ENCODE data around the gene CISTR. TPM values are rescaled to one million over a fixed set of nuclear protein-coding genes. Genes with fewer than 3 reads are reported as not detected.
"Not testable (repeated sequence)": the region's sequence is repeated elsewhere in the genome, so short reads cannot be mapped to it uniquely, and the experiment has no call there.

Gene CISTR
- total RNA-seq, 6 experiments from 2014 or later, result not detected

GRCh38 chr12:53768976-53769375, 17.2 kb upstream of the CISTR start:
- Histone ChIP-seq H3K27me3 (peaks cover 0 to 6% of the 10 kb centered on the region in 2 donors), H3K36me3 (no peaks in the 10 kb centered on the region), H3K9me3 (no peaks in the 10 kb centered on the region), H3K4me3 (no peak overlapping the region), H3K27ac (no peak overlapping the region), H3K4me1 (no peaks in the 10 kb centered on the region)
- no peak for DNase-seq
- TF ChIP-seq CTCF (IDR thresholded peaks at IDR 0.05) (no peak), POLR2A (IDR thresholded peaks at IDR 0.05) (no peak)
- WGBS (ENCODE audit: insufficient coverage, low coverage, low lambda C conversion rate, missing lambda C conversion rate), result 50% methylated on average over 2 of the region's 5 CpGs
- no peak for ATAC-seq
- intact Hi-C loops (cut with DNase I), result no loop called here

- no peaks in the 10 kb centered on the region for H3K36me3 ChIP-seq
- TF ChIP-seq CTCF (IDR thresholded peaks at IDR 0.05), result no peak
- TF ChIP-seq POLR2A (IDR thresholded peaks at IDR 0.05), result no peak
- intact Hi-C loops (cut with DNase I), result no loop called here
- no peaks in the 10 kb centered on the region for H3K4me1 ChIP-seq
- H3K27ac ChIP-seq, result no peak overlapping the region
- WGBS (ENCODE audit: insufficient coverage, low coverage, low lambda C conversion rate, missing lambda C conversion rate), result 35% methylated on average over 3 of the region's 3 CpGs
- no peak for ATAC-seq
- peaks cover 0 to 6% of the 10 kb centered on the region in 2 donors for H3K27me3 ChIP-seq
- H3K9me3 ChIP-seq, result no peaks in the 10 kb centered on the region
- H3K4me3 ChIP-seq, result no peak overlapping the region
- no peak for DNase-seq
Measured at GRCh38 chr12:53766881-53767280, 15.1 kb upstream of the CISTR start.

- 54% methylated on average over 2 of the region's 2 CpGs for WGBS (ENCODE audit: insufficient coverage, low coverage, low lambda C conversion rate, missing lambda C conversion rate)
- no peaks in the 10 kb centered on the region for H3K4me1 ChIP-seq
- TF ChIP-seq POLR2A (IDR thresholded peaks at IDR 0.05) (no peak), CTCF (IDR thresholded peaks at IDR 0.05) (no peak)
- H3K36me3 ChIP-seq, result no peaks in the 10 kb centered on the region
- DNase-seq, result no peak
- H3K27me3 ChIP-seq, result peaks cover 0 to 6% of the 10 kb centered on the region in 2 donors
- H3K9me3 ChIP-seq, result no peaks in the 10 kb centered on the region
- H3K27ac ChIP-seq, result no peak overlapping the region
- H3K4me3 ChIP-seq, result no peak overlapping the region
- intact Hi-C loops (cut with DNase I), result no loop called here
- no peak for ATAC-seq
Measured at GRCh38 chr12:53765891-53766290, 14.1 kb upstream of the CISTR start.

GRCh38 chr12:53764615-53765014, 12.8 kb upstream of the CISTR start:
- Histone ChIP-seq H3K4me1 (no peaks in the 10 kb centered on the region), H3K9me3 (no peaks in the 10 kb centered on the region), H3K36me3 (no peaks in the 10 kb centered on the region), H3K4me3 (no peak overlapping the region), H3K27me3 (peaks cover 0 to 6% of the 10 kb centered on the region in 2 donors), H3K27ac (no peak overlapping the region)
- DNase-seq (no peak), ATAC-seq (no peak)
- 61% methylated on average over 4 of the region's 4 CpGs for WGBS (ENCODE audit: insufficient coverage, low coverage, low lambda C conversion rate, missing lambda C conversion rate)
- TF ChIP-seq POLR2A (IDR thresholded peaks at IDR 0.05) (no peak), CTCF (IDR thresholded peaks at IDR 0.05) (no peak)
- intact Hi-C loops (cut with DNase I), result no loop called here

GRCh38 chr12:53762793-53763192, 11.0 kb upstream of the CISTR start:
- intact Hi-C loops (cut with DNase I); H3K4me1 ChIP-seq; H3K9me3 ChIP-seq; H3K27me3 ChIP-seq; H3K36me3 ChIP-seq; ATAC-seq; H3K27ac ChIP-seq; H3K4me3 ChIP-seq; DNase-seq: not testable (repeated sequence)
- 71% methylated on average over 3 of the region's 3 CpGs for WGBS (ENCODE audit: insufficient coverage, low coverage, low lambda C conversion rate, missing lambda C conversion rate)
